ENCODE measurements around the gene SMURF1. TPM values are rescaled to one million over a fixed set of nuclear protein-coding genes. Genes with fewer than 3 reads are reported as not detected.

The SMURF1 gene
- total and polyA plus RNA-seq, 10 donors = 2.5 to 29.0 (median 21.0) TPM

DNA sequence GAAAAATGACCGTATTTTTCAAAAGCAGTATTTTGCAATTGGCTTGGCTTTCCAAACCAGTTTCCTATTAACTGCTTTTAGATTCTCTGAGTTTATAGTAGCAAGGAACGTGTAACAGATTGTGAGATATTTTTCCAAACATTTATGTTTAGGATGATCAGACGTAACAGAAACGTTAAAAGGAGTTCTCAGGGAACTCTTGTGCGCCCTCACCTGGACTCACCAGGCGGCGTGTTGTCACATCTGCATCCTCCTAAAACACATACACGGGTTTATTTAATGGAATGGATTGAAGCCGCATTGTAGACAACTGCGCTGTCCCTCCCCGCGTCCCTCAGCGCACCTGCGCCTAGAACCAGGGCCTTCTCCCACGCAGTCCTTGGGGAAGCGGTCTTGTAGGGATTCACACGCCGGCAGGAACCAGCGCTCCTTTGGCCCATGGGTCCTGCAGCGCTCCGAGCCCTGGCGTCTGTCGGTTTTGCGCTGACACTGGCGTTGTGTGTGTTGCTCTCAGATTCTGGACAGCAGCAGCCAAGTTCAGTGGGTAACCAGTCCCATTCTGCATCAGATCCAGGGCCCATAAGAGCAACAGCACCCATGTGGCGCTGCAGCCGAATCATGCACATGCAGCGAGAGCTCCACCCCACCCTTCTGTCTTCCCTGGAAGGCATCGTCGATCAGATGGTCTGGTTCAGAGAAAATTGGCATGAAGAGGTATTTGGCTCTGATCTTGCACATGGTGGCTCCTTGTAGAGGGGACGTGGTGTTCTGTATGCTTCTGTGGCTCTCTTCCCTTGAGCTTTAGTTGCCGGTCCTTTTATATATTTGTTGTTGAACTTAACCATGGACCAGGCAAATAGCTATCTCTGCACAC, 150.6 kb downstream of the SMURF1 start:
- DNase-seq = no peak
- H3K9me3 ChIP-seq = no peaks in the 10 kb centered on the region
- H3K36me3 ChIP-seq = peaks cover 7 to 100% (median 92%) of the 10 kb centered on the region in 6 donors
- H3K4me1 ChIP-seq = peaks cover 0 to 7% (median 0%) of the 10 kb centered on the region in 6 donors
- intact Hi-C loops (cut with DNase I; ENCODE audit: low total_unique reads) = no loop called here
- 94 to 96% (median 95%) methylated on average over 29 to 32 of the region's 32 CpGs for WGBS, 5 donors
- TF ChIP-seq, protein P1, sequence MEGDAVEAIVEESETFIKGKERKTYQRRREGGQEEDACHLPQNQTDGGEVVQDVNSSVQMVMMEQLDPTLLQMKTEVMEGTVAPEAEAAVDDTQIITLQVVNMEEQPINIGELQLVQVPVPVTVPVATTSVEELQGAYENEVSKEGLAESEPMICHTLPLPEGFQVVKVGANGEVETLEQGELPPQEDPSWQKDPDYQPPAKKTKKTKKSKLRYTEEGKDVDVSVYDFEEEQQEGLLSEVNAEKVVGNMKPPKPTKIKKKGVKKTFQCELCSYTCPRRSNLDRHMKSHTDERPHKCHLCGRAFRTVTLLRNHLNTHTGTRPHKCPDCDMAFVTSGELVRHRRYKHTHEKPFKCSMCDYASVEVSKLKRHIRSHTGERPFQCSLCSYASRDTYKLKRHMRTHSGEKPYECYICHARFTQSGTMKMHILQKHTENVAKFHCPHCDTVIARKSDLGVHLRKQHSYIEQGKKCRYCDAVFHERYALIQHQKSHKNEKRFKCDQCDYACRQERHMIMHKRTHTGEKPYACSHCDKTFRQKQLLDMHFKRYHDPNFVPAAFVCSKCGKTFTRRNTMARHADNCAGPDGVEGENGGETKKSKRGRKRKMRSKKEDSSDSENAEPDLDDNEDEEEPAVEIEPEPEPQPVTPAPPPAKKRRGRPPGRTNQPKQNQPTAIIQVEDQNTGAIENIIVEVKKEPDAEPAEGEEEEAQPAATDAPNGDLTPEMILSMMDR (IDR thresholded peaks at IDR 0.05 in 8 of 11, conservative IDR thresholded peaks at IDR 0.05 in 3 of 11) = no peak
- TF ChIP-seq POLR2AphosphoS5 (IDR thresholded peaks at IDR 0.05) = peak in 2 of 3 donors; percentile 13 to 43
- no peak overlapping the region for H3K4me3 ChIP-seq
- no peak overlapping the region for H3K27ac ChIP-seq
- H3K27me3 ChIP-seq (replicated peaks in 1 of 7) = no peaks in the 10 kb centered on the region

DNA sequence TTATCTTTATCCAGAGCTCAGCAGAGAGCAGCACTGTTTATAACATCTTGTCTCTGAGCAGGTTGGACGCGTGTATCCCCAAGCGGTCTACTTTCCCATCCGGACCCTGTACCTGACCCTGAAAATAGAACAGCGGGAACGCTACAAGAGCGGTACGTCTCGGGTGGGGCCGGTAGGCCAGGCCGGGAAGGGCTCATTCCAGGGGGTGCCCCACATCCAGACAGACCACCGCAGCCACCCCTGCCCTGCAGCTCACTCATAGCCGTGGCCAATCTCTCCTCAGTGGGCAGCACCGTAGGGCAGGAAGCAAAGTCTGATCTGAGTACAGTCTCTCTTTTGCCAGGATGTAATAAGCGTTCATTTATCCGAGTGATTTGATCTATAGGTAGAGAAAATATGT, 151.8 kb downstream of the SMURF1 start:
- no peaks in the 10 kb centered on the region for H3K9me3 ChIP-seq
- peaks cover 7 to 100% (median 91%) of the 10 kb centered on the region in 6 donors for H3K36me3 ChIP-seq
- peaks cover 0 to 7% (median 0%) of the 10 kb centered on the region in 6 donors for H3K4me1 ChIP-seq
- DNase-seq = no peak
- no peaks in the 10 kb centered on the region for H3K27me3 ChIP-seq (replicated peaks in 1 of 7)
- 95 to 98% (median 96%) methylated on average over 16 of the region's 16 CpGs for WGBS, 5 donors
- no peak overlapping the region for H3K4me3 ChIP-seq
- TF ChIP-seq POLR2AphosphoS5 (IDR thresholded peaks at IDR 0.05) = peak in 1 of 3 donors; percentile 14
- no peak for TF ChIP-seq POLR2A (IDR thresholded peaks at IDR 0.05)
- H3K27ac ChIP-seq = no peak overlapping the region
- intact Hi-C loops (cut with DNase I; ENCODE audit: low total_unique reads) = no loop called here

DNA sequence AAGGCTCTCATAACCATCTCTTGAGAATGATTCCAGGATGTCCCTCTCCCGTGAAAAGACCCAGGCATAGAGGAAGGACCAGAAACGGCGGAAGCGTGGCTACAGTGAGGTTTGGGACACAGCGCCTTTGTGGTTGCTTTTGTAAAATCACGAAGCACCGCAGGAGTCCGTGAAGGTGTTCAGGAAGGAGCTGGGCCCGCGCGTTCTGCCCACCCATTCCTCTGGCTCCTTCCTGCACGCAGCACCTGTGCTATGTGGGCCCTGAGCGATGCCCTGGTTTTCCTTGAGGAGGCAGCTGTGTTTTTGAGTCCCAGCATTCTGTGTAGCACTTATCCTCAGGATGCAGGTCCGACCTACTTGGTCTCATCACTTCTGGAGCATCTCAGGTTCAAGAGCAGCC, 152.8 kb downstream of the SMURF1 start:
- no peak for DNase-seq

DNA sequence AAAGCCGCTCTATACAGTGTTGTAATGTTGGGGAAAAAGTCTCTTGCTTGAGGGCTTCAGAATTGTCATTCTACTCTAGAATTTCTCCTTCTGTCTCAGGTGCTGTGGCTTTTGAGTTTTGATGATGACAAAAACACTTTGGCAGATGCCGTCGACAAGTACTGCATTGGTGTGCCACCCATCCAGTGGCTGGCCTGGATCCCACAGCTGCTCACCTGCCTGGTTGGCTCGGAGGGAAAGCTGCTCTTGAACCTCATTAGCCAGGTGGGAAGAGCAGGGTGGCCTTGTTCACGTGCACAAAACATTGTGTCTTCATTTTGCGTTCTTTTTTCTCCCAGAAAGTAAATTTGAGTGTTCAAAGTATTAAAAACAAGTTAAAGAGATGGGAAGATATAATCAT, 153.6 kb downstream of the SMURF1 start:
- intact Hi-C loops (cut with DNase I; ENCODE audit: low total_unique reads) = no loop called here
- Histone ChIP-seq H3K36me3 (peaks cover 10 to 100% (median 94%) of the 10 kb centered on the region in 6 donors), H3K4me1 (no peaks in the 10 kb centered on the region), H3K9me3 (peaks cover 0 to 10% (median 4%) of the 10 kb centered on the region in 8 donors), H3K27ac (no peak overlapping the region), H3K27me3 (replicated peaks in 1 of 7) (no peaks in the 10 kb centered on the region), H3K4me3 (no peak overlapping the region)
- 94 to 98% (median 97%) methylated on average over 6 of the region's 6 CpGs for WGBS, 5 donors
- peak; percentile 31 for DNase-seq
- TF ChIP-seq, protein P1 (IDR thresholded peaks at IDR 0.05 in 8 of 11, conservative IDR thresholded peaks at IDR 0.05 in 3 of 11) = no peak
- no peak for TF ChIP-seq POLR2AphosphoS5 (IDR thresholded peaks at IDR 0.05)
- TF ChIP-seq POLR2A (IDR thresholded peaks at IDR 0.05) = no peak

More for the DNA sequence above, 152.8 kb downstream of the SMURF1 start:
- Histone ChIP-seq H3K4me1 (peaks cover 0 to 3% (median 0%) of the 10 kb centered on the region in 6 donors), H3K27ac (no peak overlapping the region), H3K4me3 (no peak overlapping the region), H3K27me3 (replicated peaks in 1 of 7) (no peaks in the 10 kb centered on the region), H3K9me3 (peaks cover 0 to 5% (median 0%) of the 10 kb centered on the region in 8 donors), H3K36me3 (peaks cover 7 to 100% (median 91%) of the 10 kb centered on the region in 6 donors)
- intact Hi-C loops (cut with DNase I; ENCODE audit: low total_unique reads) = no loop called here
- WGBS, 5 donors = 87 to 96% (median 95%) methylated on average over 14 of the region's 14 CpGs
- TF ChIP-seq, protein P1 (IDR thresholded peaks at IDR 0.05 in 8 of 11, conservative IDR thresholded peaks at IDR 0.05 in 3 of 11) = no peak
- TF ChIP-seq POLR2A (IDR thresholded peaks at IDR 0.05) (no peak), POLR2AphosphoS5 (IDR thresholded peaks at IDR 0.05) (no peak)
